Spinal cord (tissue), 10 donors: ENCODE results near the gene FBF1. TPM values are rescaled to one million over a fixed set of nuclear protein-coding genes. Genes with fewer than 3 reads are reported as not detected.

Source experiments
- DNase-seq, 6 donors: peaks; one replicate each; pipeline versions ENCODE4 v3.0.0 to v3.0.0-alpha.2; 2013 to 2015; ENCODE audit warnings: low spot score in 6 of 6, low read depth in 4 of 6
- H3K27ac ChIP-seq: one replicate; pipeline ENCODE4 v1.5.1; 2013; ENCODE audit warnings: low read depth, low read length, control low read depth
- H3K27me3 ChIP-seq: one replicate; pipeline ENCODE4 v1.6.1; 2013; ENCODE audit warnings: low read length; ENCODE audit not compliant: control insufficient read depth, insufficient read depth
- H3K36me3 ChIP-seq: one replicate; pipeline ENCODE4 v1.6.1; 2013; ENCODE audit warnings: low read length; ENCODE audit not compliant: control insufficient read depth, insufficient read depth
- H3K4me1 ChIP-seq: one replicate; pipeline ENCODE4 v1.6.1; 2013; ENCODE audit warnings: low read length; ENCODE audit not compliant: control insufficient read depth, insufficient read depth
- H3K4me3 ChIP-seq: one replicate; pipeline ENCODE4 v1.5.1; 2013; ENCODE audit warnings: low read depth, low read length, control low read depth
- H3K9me3 ChIP-seq: one replicate; pipeline ENCODE4 v1.6.1; 2013; ENCODE audit warnings: low read length; ENCODE audit not compliant: control insufficient read depth, insufficient read depth
- WGBS: methylation state at CpG from one replicate; pipeline ENCODE4 v1.1.5; 2013; ENCODE audit warnings: missing lambda C conversion rate; ENCODE audit not compliant: insufficient coverage; 5-methylcytosine and 5-hydroxymethylcytosine counted together
- polyA plus RNA-seq, 2 donors: library from polyadenylated mRNA; unstranded; fragments of 120-200 nt; gene quantifications; one replicate each; pipeline ENCODE4 v1.2.1, GENCODE V29; 2013; ENCODE audit not compliant: insufficient read length in 2 of 2
- total RNA-seq, 2 donors: library from RNA; depleted of rRNA in 1 of 2; stranded (reverse); fragments of 120-200 nt in 1 of 2; fragments of >200 nt in 1 of 2; gene quantifications; one replicate each; pipeline versions ENCODE4 v1.2.3 to v1.2.4, GENCODE V29; 2013 to 2014
- donor health status: healthy.

FBF1 gene
- total and polyA plus RNA-seq, 4 donors = 10.1 to 24.1 (median 18.3) TPM

- Histone ChIP-seq H3K4me3 (no peak overlapping the region), H3K27me3 (no peaks in the 10 kb centered on the region), H3K9me3 (no peaks in the 10 kb centered on the region), H3K36me3 (peaks cover 32% of the 10 kb centered on the region), H3K4me1 (no peaks in the 10 kb centered on the region), H3K27ac (no peak overlapping the region)
- no peak for DNase-seq
- WGBS = 41% methylated on average over 5 of the region's 8 CpGs
Observed at GRCh38 chr17:75959051-75959838, 18.4 kb upstream of the FBF1 start.

- Histone ChIP-seq H3K4me3 (no peak overlapping the region), H3K27me3 (no peaks in the 10 kb centered on the region), H3K9me3 (no peaks in the 10 kb centered on the region), H3K4me1 (no peaks in the 10 kb centered on the region), H3K36me3 (peaks cover 79% of the 10 kb centered on the region), H3K27ac (no peak overlapping the region)
- DNase-seq = no peak
- WGBS = 90% methylated on average over 6 of the region's 8 CpGs
Observed at GRCh38 chr17:75950855-75951554, 10.2 kb upstream of the FBF1 start.

GRCh38 chr17:75950421-75950820 is 9.6 kb upstream of the FBF1 start:
- 93% methylated on average over 3 of the region's 6 CpGs for WGBS
- Histone ChIP-seq H3K4me3 (no peak overlapping the region), H3K36me3 (peaks cover 75% of the 10 kb centered on the region), H3K4me1 (no peaks in the 10 kb centered on the region), H3K27ac (no peak overlapping the region), H3K27me3 (no peaks in the 10 kb centered on the region), H3K9me3 (no peaks in the 10 kb centered on the region)
- DNase-seq = no peak

- no CpG with 5 or more reads among the region's 2 CpGs for WGBS
- no peak overlapping the region for H3K4me3 ChIP-seq
- peak in 1 of 6 donors; percentile 61 for DNase-seq
- H3K27ac ChIP-seq = no peak overlapping the region
- no peaks in the 10 kb centered on the region for H3K27me3 ChIP-seq
- peaks cover 38% of the 10 kb centered on the region for H3K36me3 ChIP-seq
- H3K9me3 ChIP-seq = no peaks in the 10 kb centered on the region
- H3K4me1 ChIP-seq = peaks cover 8% of the 10 kb centered on the region
Observed at GRCh38 chr17:75945211-75945610, 4.4 kb upstream of the FBF1 start.

GRCh38 chr17:75943491-75943890 is 2.6 kb upstream of the FBF1 start:
- peaks cover 11% of the 10 kb centered on the region for H3K4me1 ChIP-seq
- no peaks in the 10 kb centered on the region for H3K27me3 ChIP-seq
- H3K36me3 ChIP-seq = peaks cover 21% of the 10 kb centered on the region
- H3K27ac ChIP-seq = no peak overlapping the region
- no peak for DNase-seq
- no peaks in the 10 kb centered on the region for H3K9me3 ChIP-seq
- no peak overlapping the region for H3K4me3 ChIP-seq
- WGBS = 100% methylated on average over 1 of the region's 1 CpG

GRCh38 chr17:75942473-75942872 is 1.6 kb upstream of the FBF1 start:
- no CpG with 5 or more reads among the region's 4 CpGs for WGBS
- H3K36me3 ChIP-seq = peaks cover 12% of the 10 kb centered on the region

GRCh38 chr17:75941442-75941819 is 589 bp upstream of the FBF1 start:
- peaks cover 3% of the 10 kb centered on the region for H3K36me3 ChIP-seq
- H3K27me3 ChIP-seq = no peaks in the 10 kb centered on the region
- H3K4me3 ChIP-seq = peak overlapping the region; percentile 72
- H3K4me1 ChIP-seq = peaks cover 11% of the 10 kb centered on the region
- H3K9me3 ChIP-seq = no peaks in the 10 kb centered on the region
- DNase-seq = no peak
- WGBS = no CpG with 5 or more reads among the region's 6 CpGs
- no peak overlapping the region for H3K27ac ChIP-seq

More at GRCh38 chr17:75942473-75942872, 1.6 kb upstream of the FBF1 start:
- Histone ChIP-seq H3K27me3 (no peaks in the 10 kb centered on the region), H3K27ac (no peak overlapping the region), H3K9me3 (no peaks in the 10 kb centered on the region), H3K4me1 (peaks cover 11% of the 10 kb centered on the region), H3K4me3 (no peak overlapping the region)
- DNase-seq = no peak

- WGBS = 85% methylated on average over 12 of the region's 13 CpGs
- H3K4me3 ChIP-seq = no peak overlapping the region
- H3K27me3 ChIP-seq = no peaks in the 10 kb centered on the region
- no peak for DNase-seq
- H3K9me3 ChIP-seq = no peaks in the 10 kb centered on the region
- peaks cover 11% of the 10 kb centered on the region for H3K4me1 ChIP-seq
- no peaks in the 10 kb centered on the region for H3K36me3 ChIP-seq
- no peak overlapping the region for H3K27ac ChIP-seq
Observed at GRCh38 chr17:75937652-75938051, 3.2 kb downstream of the FBF1 start.

- WGBS = no CpG with 5 or more reads among the region's 4 CpGs
Observed at GRCh38 chr17:75933808-75934207, 7.0 kb downstream of the FBF1 start.

GRCh38 chr17:75932852-75933251 is 8.0 kb downstream of the FBF1 start:
- no peaks in the 10 kb centered on the region for H3K27me3 ChIP-seq
- peaks cover 18% of the 10 kb centered on the region for H3K36me3 ChIP-seq
- H3K27ac ChIP-seq = no peak overlapping the region
- H3K4me1 ChIP-seq = no peaks in the 10 kb centered on the region
- 93% methylated on average over 3 of the region's 5 CpGs for WGBS
- H3K4me3 ChIP-seq = no peak overlapping the region
- H3K9me3 ChIP-seq = no peaks in the 10 kb centered on the region
- no peak for DNase-seq

More at GRCh38 chr17:75933808-75934207, 7.0 kb downstream of the FBF1 start:
- Histone ChIP-seq H3K9me3 (no peaks in the 10 kb centered on the region), H3K4me1 (no peaks in the 10 kb centered on the region), H3K4me3 (no peak overlapping the region), H3K36me3 (peaks cover 16% of the 10 kb centered on the region), H3K27me3 (no peaks in the 10 kb centered on the region), H3K27ac (no peak overlapping the region)
- peak in 1 of 6 donors; percentile 6 for DNase-seq
